Stimulated activated CD4-positive, alpha-beta T cell treated with anti-CD3 and anti-CD28 coated beads, Interleukin-4, amount 100 ng/mL, for 48 hours (primary cell): ENCODE data around the gene MRPS18C.
"Not testable (repeated sequence)": the region's sequence is repeated elsewhere in the genome, so short reads cannot be mapped to it uniquely, and the experiment has no call there.

Experiments
- DNase-seq, 2 donors: peaks; one replicate each; pipeline ENCODE4 v3.0.0-alpha.2; 2020; ENCODE audit warnings: low read depth in 2 of 2

Gene MRPS18C

GRCh38 chr4:83496085-83496917, 40.4 kb downstream of the MRPS18C start:
- DNase-seq = not testable (repeated sequence)

DNA sequence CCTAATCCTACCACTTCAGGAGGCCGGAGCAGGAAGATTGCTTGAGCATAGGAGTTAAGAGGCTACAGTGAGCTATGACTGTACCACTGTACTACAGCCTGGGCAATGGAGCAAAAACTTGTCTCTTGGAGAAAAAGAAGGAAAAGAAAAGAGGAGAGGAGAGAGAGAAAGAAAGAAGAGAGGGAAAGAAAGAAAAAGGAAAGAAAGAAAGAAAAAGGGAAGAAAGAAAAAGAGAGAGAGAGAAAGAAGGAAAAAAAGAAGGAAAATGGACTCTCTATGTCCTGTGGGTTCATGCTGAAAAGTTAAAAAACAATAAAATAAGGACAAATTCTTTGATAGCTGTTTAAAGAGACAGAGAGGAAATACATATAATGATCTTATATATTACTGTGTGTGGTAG, 42.3 kb downstream of the MRPS18C start:
- DNase-seq = no peak

GRCh38 chr4:83501671-83502070, 45.8 kb downstream of the MRPS18C start:
- not testable (repeated sequence) for DNase-seq

DNA sequence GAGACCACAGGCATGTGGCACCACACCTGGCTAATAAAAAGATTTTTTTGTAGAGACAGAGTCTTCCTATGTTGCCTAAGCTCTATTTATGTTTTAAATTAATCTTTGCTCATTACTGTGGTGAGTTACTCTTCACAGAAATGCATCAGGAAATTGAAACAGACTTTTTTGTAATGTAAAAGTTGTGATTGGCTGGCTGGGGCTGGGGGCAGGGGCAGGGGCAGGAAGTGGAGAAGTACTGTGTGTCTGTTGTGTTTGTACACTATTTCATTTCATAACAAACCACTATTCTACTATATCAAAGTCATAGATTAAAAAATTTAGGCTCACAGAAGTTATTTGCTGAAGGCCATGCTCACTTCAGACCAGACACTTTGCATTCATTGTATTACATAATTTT, 48.1 kb downstream of the MRPS18C start:
- DNase-seq = no peak

DNA sequence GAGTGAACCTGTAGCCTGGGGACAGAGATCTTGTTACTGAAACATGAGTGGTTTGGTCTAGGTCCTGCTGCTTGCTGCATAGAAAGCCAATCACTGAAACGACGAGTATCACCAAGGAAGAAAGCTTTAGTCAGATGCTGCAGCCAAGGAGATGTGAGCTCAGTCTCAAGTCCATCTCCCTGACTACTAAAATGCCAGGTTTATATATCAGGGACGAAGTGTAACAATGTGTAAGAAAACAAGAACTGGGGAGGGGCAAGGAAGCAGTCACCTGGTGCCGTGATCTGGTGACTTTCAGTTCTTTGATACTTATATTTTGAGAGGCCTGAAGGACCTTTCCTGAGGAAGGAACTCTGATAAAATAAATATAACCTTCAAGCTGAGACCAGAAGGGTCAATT, 48.6 kb downstream of the MRPS18C start:
- no peak for DNase-seq

- DNase-seq = no peak
Measured at GRCh38 chr4:83504996-83505395, 49.1 kb downstream of the MRPS18C start.

GRCh38 chr4:83509156-83509585, 53.3 kb downstream of the MRPS18C start:
- peak; percentile 35 to 49 for DNase-seq

GRCh38 chr4:83510442-83510841, 54.6 kb downstream of the MRPS18C start:
- DNase-seq = no peak
